ENCODE data around the gene MRPS27. TPM values are rescaled to one million over a fixed set of nuclear protein-coding genes. Genes with fewer than 3 reads are reported as not detected.
A peak's percentile ranks its signal among the peaks of the same experiment; 100 is the strongest.

MRPS27 gene
- total RNA-seq, 1 experiment from 2014 or later: 193 TPM

- no peak for DNase-seq (ENCODE audit: low spot score)
- in situ Hi-C loops (cut with HindIII; ENCODE audit: low sequenced_read_pairs): no loop called here
These were observed 50.0 kb downstream of the MRPS27 start for GRCh38 chr5:72270037-72270436.

DNA sequence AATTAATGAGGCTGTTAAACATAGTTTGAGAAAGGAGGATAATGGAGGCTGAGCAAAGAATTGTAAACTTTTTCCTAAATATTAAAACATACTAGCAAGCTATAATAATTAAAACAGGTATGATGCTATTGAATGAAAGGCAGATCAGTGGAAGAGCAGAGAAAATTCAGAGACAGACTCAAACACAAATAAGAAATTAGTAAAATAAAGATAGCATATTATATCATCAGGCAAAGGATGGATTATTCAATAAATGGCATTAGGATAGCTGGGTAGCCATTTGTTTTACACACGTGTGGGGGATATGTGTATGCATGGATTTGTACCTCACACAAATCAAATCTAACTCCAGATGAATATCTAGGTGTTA is 50.6 kb downstream of the MRPS27 start:
- in situ Hi-C loops (cut with HindIII; ENCODE audit: low sequenced_read_pairs): no loop called here
- DNase-seq (ENCODE audit: low spot score): no peak

DNA sequence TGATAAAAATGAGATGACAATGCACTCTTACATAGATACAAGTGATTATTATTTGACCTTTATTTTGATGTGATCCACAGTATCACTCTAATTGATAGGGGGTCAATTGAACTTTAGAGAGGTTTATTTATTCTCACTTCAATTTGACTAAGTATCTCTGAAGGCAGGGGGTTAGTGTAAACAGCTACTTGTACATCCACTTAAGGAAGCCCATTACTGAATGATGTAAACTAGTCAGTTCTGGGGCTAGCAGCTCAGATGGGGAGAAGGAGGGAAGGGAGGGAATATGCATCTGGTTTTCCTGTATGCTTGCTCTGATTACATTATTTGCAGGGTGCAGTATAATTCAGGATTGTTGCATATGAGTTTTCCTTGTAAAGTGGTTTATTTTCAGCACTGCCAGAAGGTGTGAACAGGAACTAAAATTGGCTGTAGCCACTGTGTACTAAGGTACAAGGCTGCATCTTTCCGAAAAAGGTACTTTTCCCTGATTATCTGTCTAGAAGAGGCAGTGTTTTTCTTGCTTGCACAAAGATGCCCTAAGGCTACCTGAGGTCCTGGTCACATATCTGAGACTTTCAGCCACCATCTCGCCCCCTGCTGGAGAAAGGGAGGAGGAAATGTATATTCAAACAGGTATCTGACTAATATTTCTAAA is 51.2 kb downstream of the MRPS27 start:
- in situ Hi-C loops (cut with HindIII; ENCODE audit: low sequenced_read_pairs): no loop called here
- DNase-seq (ENCODE audit: low spot score): peak; percentile 75

DNA sequence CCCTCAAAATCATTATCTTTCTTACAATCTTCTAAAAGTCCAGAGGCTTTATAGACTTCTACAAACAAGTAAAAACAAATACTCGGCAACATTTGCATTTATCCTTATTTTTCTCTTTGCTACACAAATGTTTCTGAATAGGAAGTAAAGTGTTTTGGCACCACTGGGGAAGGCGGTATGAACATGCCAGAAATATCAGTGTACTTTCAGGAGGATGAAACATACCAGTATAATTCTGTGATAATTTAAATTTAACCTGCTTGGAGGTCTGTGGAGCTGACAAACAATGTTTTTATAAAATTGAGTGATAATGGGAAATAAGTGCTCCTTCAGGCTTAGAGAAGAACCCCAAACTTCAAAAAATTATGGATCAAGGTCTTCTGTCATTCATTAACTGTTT is 51.8 kb downstream of the MRPS27 start:
- in situ Hi-C loops (cut with HindIII; ENCODE audit: low sequenced_read_pairs): no loop called here
- DNase-seq (ENCODE audit: low spot score): no peak

GRCh38 chr5:72267685-72268084 is 52.4 kb downstream of the MRPS27 start:
- no peak for DNase-seq (ENCODE audit: low spot score)
- in situ Hi-C loops (cut with HindIII; ENCODE audit: low sequenced_read_pairs): no loop called here

- no peak for DNase-seq (ENCODE audit: low spot score)
- in situ Hi-C loops (cut with HindIII; ENCODE audit: low sequenced_read_pairs): no loop called here
These were observed 53.2 kb downstream of the MRPS27 start for GRCh38 chr5:72266862-72267261.

DNA sequence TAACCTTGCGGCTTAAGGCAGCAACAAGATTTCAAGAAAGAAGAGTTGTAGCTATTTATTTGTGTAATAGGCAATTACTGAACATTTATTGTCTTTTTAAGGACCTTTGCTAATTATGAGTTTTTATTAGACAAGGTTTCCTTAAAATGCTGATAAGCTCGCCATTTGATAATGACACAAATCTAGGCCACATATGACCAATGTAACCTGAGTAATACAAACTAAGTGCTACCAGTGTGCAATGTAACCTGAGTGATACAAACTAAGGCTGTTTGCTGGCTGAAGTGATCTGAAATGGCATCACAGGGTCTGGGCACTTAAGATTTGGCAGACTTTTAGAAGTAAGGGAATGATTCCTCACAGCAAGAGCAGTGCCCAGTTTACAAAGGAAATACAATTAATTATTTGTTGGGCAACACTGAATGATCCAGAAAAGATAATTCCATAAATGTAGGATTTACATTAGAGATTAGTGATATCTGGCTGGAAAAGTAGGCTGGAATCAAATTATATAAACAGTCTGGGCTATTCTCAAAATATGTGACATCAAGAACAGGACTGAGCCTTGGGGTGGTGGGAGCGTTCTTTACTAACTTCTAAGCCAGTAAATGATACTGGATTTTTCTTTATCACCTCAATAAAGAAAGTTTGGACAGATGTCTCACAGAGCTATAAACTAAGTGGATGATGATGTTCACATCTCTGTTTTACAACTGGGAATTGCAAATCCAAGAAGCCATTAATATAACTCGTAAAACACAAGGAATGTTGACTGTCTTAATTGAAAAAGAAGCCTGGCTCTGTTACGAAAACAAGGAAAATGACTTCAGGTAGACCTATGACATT is 54.8 kb downstream of the MRPS27 start:
- in situ Hi-C loops (cut with HindIII; ENCODE audit: low sequenced_read_pairs): no loop called here

GRCh38 chr5:72256536-72256935 is 63.5 kb downstream of the MRPS27 start:
- no peak for DNase-seq (ENCODE audit: low spot score)
- in situ Hi-C loops (cut with HindIII; ENCODE audit: low sequenced_read_pairs): no loop called here

More for the DNA sequence above, 54.8 kb downstream of the MRPS27 start:
- no peak for DNase-seq (ENCODE audit: low spot score)

DNA sequence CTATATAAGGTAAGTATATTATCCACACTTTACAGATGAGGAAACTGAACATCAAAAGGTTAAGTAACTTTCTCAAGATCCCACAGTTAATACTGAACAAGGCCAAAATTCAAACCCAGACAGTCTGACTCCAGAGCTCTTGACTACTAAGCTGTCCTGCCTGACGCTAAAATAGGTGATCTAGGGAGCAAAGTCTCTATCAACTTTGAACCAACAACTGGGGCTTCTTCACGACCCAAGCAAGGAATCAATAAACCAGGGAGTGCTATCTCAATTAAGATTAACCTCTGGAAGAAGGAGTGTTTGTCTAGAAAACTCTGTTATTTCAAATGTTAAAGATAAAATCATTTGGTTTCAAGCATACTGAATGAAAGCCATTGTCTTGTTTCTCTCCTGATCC is 64.4 kb downstream of the MRPS27 start:
- in situ Hi-C loops (cut with HindIII; ENCODE audit: low sequenced_read_pairs): no loop called here

GRCh38 chr5:72255237-72255636 is 64.8 kb downstream of the MRPS27 start:
- no peak for DNase-seq (ENCODE audit: low spot score)
- in situ Hi-C loops (cut with HindIII; ENCODE audit: low sequenced_read_pairs): no loop called here

More for the DNA sequence above, 64.4 kb downstream of the MRPS27 start:
- DNase-seq (ENCODE audit: low spot score): no peak

GRCh38 chr5:72252574-72253155 is 67.4 kb downstream of the MRPS27 start:
- in situ Hi-C loops (cut with HindIII; ENCODE audit: low sequenced_read_pairs): no loop called here
- DNase-seq (ENCODE audit: low spot score): peak; percentile 97

DNA sequence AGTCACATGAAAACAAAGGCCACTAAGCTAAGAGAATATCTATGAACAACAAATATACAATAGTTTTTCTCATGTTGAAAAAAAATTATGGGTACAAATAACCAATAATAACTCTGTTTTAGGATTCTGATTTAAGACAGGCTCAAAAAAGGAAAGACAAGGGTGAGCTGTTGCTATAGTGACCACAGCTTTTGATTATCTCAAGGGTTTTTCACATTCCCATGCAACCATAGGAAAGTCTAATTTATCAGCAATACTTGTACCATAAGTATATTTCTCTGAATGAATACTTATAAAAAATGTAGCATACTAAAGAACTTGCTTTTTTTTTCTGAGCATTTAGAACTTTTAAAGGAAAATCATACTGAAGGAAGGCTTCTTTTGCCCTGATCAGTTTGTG is 68.0 kb downstream of the MRPS27 start:
- no peak for DNase-seq (ENCODE audit: low spot score)
- in situ Hi-C loops (cut with HindIII; ENCODE audit: low sequenced_read_pairs): no loop called here

- in situ Hi-C loops (cut with HindIII; ENCODE audit: low sequenced_read_pairs): no loop called here
- no peak for DNase-seq (ENCODE audit: low spot score)
These were observed 68.7 kb downstream of the MRPS27 start for GRCh38 chr5:72251386-72251785.

GRCh38 chr5:72248410-72248981 is 71.5 kb downstream of the MRPS27 start:
- in situ Hi-C loops (cut with HindIII; ENCODE audit: low sequenced_read_pairs): no loop called here
- peak; percentile 69 for DNase-seq (ENCODE audit: low spot score)

DNA sequence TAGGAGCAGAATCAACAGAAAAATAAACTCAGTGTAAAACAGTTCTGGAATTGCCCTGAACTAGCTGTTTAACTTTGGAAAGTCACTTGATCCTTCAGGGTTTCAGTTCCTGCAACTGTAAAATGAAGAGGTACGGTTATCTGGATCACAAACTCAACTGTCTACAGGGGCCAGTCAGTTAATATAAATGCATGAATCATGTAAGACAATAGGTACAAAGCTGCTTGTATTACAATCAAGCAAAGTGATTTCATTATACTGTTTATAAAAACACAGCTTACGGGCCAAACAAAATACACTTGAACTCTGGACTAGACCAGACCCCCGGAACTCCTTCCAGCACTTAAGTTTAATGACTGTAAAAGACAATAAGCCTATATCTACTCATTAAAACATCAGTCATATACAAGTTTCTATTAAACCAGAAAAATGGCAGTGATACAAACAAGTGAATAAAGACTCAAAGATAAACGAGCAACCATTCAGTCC is 73.0 kb downstream of the MRPS27 start:
- in situ Hi-C loops (cut with HindIII; ENCODE audit: low sequenced_read_pairs): no loop called here
- DNase-seq (ENCODE audit: low spot score): no peak

- no peak for DNase-seq (ENCODE audit: low spot score)
- in situ Hi-C loops (cut with HindIII; ENCODE audit: low sequenced_read_pairs): no loop called here
These were observed 74.0 kb downstream of the MRPS27 start for GRCh38 chr5:72245951-72246532.

DNA sequence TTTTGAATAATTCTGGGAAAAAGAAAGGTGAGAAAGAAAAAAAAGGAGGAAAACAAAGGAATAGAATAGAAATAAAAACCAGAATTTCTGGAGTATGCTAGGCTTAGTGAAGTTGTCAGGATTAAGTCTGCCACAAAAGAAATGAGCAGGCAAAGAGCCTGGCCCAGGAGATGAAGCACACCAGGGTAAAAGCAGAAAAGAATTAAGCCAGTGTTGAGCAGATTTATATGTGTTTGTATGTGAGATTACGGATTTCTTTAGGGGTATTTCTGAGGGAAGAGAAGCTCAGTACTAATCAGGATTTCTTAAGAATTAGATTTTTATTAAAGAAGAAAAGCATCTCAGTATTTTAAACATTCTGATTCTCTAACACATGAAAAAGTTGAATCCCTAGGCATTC is 74.5 kb downstream of the MRPS27 start:
- in situ Hi-C loops (cut with HindIII; ENCODE audit: low sequenced_read_pairs): no loop called here
- DNase-seq (ENCODE audit: low spot score): no peak

- in situ Hi-C loops (cut with HindIII; ENCODE audit: low sequenced_read_pairs): no loop called here
- peak; percentile 82 for DNase-seq (ENCODE audit: low spot score)
These were observed 75.1 kb downstream of the MRPS27 start for GRCh38 chr5:72244862-72245371.

GRCh38 chr5:72243706-72244105 is 76.3 kb downstream of the MRPS27 start:
- in situ Hi-C loops (cut with HindIII; ENCODE audit: low sequenced_read_pairs): no loop called here
- no peak for DNase-seq (ENCODE audit: low spot score)
